ENCODE data around the gene SGMS1. TPM values are rescaled to one million over a fixed set of nuclear protein-coding genes. Genes with fewer than 3 reads are reported as not detected.

Gene SGMS1
- total and polyA plus RNA-seq, 2 donors (not counting 3 experiments of a cell fraction or from before 2014, with no cell fraction given) = 9.7 to 23.7 TPM

- no peaks in the 10 kb centered on the region for H4K20me1 ChIP-seq (replicated peaks; ENCODE audit: control insufficient read depth, extremely low read depth, insufficient read depth, low read length)
- H3K9me3 ChIP-seq (replicated peaks; ENCODE audit: control insufficient read depth, insufficient read depth, low read length) = no peaks in the 10 kb centered on the region
- ChIA-PET CTCF (interaction anchor here (0.9 to 1.4 kb wide), 2 partner anchors 23 to 233 kb away, joined by 3 read pairs; no protein-coding TSS in a partner anchor), POLR2A (no interaction called here)
- H3K27me3 ChIP-seq (ENCODE audit: control insufficient read depth in 2 of 2, insufficient read depth in 2 of 2, low read length in 2 of 2) = no peaks in the 10 kb centered on the region
- dilution Hi-C loops (cut with MboI; ENCODE audit: extremely low pct_ligation_motif_present, low sequenced_read_pairs) = no loop called here
- intact Hi-C loops (cut with micrococcal nuclease) = no loop called here
- H3K27ac ChIP-seq (ENCODE audit: insufficient read depth, low read depth, low read length) = no peak overlapping the region
- no peak overlapping the region for H3K9ac ChIP-seq (replicated peaks; ENCODE audit: extremely low read depth, insufficient read depth, low read length)
- peaks cover 10% of the 10 kb centered on the region for H3K79me2 ChIP-seq (ENCODE audit: control insufficient read depth, insufficient read depth, low read length)
- TF ChIP-seq JUN (IDR thresholded peaks at IDR 0.05; ENCODE audit: borderline replicate concordance, insufficient read depth, insufficient read length, low read depth) (no peak), MAX (IDR thresholded peaks at IDR 0.05; ENCODE audit: insufficient read depth, insufficient read length) (no peak), FOS (IDR thresholded peaks at IDR 0.05; ENCODE audit: borderline replicate concordance, insufficient read depth, low read length) (peak; percentile 30), POLR2A (IDR thresholded peaks at IDR 0.05; ENCODE audit: low read depth, low read length) (no peak), CTCF (IDR thresholded peaks at IDR 0.05; ENCODE audit: extremely low read depth in 1 of 2, insufficient read depth in 1 of 2, low read depth in 1 of 2, low read length in 2 of 2) (no peak), GATA2 (IDR thresholded peaks at IDR 0.05; ENCODE audit: insufficient read depth, insufficient read length, low read depth, low read length) (no peak), MYC (IDR thresholded peaks at IDR 0.05; ENCODE audit: low read depth, low read length) (no peak)
- no peak overlapping the region for H3K4me2 ChIP-seq (ENCODE audit: insufficient read depth, low read length)
- no TSS peak for BruUV-seq (replicated peaks)
- DNase-seq (ENCODE audit: low read depth, low spot score) = no peak
- no peak overlapping the region for H3K4me3 ChIP-seq (replicated peaks in 1 of 3; ENCODE audit: insufficient read depth in 1 of 3, low read depth in 1 of 3, low read length in 3 of 3)
- no peak overlapping the region for H2AFZ ChIP-seq (ENCODE audit: low read depth, low read length)
- H3K9me1 ChIP-seq (replicated peaks; ENCODE audit: control insufficient read depth, extremely low read depth, insufficient read depth, low read length) = no peaks in the 10 kb centered on the region
- H3K36me3 ChIP-seq (ENCODE audit: control insufficient read depth in 2 of 2, extremely low read depth in 1 of 2, insufficient read depth in 2 of 2, low read length in 2 of 2) = no peaks in the 10 kb centered on the region
- FAIRE-seq = peak; percentile 55
- peaks cover 30% of the 10 kb centered on the region for H3K4me1 ChIP-seq (ENCODE audit: control insufficient read depth, extremely low read depth, insufficient read depth, low read length)
Measured at GRCh38 chr10:50600831-50601477, 22.8 kb downstream of the SGMS1 start.

All from endothelial cell of umbilical vein (primary cell).